ENCODE results near the gene TNKS2.
"Not testable (repeated sequence)": the region's sequence is repeated elsewhere in the genome, so short reads cannot be mapped to it uniquely, and the experiment has no call there.

Gene TNKS2

DNA sequence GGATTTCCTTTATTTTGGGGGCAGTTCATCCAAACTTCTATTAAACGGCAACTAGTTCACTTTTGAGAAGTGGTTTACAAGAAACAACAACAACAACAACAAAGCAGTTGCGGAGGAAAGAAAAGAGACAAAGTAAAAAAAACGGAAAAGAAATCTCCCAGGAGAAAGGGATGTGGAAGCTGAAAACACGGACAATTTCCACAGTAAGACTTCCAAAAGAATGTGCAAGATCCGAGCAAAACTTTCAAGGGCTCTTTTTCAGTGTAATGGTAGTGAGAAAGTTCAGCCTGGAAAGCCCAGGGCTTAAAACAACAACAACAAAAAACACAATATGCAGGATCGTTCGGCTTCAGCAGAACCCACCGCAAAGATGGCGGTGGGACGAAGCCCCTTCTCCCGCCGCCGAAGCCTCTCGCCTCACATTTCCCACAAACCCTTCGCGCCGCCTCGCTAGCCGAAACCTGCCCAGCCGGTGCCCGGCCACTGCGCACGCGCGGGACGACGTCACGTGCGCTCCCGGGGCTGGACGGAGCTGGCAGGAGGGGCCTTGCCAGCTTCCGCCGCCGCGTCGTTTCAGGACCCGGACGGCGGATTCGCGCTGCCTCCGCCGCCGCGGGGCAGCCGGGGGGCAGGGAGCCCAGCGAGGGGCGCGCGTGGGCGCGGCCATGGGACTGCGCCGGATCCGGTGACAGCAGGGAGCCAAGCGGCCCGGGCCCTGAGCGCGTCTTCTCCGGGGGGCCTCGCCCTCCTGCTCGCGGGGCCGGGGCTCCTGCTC lies at the start of gene TNKS2:
TSS of gene TNKS2 (plus strand) at position 553 of the 775 bp plus-strand sequence. CDS start 265 bp downstream, outside the sequence.
- DNase-seq (ENCODE audit: low read depth), result peak; percentile 89

DNA sequence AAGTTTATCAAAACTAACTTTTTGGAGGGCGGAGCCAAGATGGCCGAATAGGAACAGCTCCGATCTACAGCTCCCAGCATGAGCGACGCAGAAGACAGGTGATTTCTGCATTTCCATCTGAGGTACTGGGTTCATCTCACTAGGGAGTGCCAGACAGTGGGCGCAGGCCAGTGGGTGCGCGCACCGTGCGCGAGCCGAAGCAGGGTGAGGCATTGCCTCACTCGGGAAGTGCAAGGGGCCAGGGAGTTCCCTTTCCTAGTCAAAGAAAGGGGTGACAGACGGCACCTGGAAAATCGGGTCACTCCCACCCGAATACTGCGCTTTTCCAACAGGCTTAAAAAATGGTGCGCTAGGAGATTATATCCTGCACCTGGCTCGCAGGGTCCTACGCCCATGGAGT lies 48.6 kb upstream of the TNKS2 start:
- DNase-seq (ENCODE audit: low read depth), result not testable (repeated sequence)

DNA sequence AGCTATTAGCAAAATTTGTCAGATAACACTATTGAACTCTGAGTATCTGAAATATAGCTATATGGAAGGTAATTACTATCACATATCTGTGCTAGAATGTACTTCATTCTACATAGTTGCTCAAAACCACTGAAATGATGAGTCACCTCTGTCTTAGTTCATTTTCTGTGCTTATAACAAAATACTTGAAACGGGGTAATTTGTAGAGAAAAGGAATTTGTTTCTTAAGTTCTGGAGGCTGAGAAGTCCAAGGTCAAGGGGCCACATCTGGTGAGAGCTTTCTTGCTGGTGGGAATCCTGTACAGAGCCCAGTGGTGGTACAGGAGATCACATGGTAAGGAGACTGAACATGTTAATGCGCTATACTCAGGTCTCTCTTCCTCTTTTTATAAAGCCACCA lies 41.9 kb upstream of the TNKS2 start:
- DNase-seq (ENCODE audit: low read depth), result no peak

DNA sequence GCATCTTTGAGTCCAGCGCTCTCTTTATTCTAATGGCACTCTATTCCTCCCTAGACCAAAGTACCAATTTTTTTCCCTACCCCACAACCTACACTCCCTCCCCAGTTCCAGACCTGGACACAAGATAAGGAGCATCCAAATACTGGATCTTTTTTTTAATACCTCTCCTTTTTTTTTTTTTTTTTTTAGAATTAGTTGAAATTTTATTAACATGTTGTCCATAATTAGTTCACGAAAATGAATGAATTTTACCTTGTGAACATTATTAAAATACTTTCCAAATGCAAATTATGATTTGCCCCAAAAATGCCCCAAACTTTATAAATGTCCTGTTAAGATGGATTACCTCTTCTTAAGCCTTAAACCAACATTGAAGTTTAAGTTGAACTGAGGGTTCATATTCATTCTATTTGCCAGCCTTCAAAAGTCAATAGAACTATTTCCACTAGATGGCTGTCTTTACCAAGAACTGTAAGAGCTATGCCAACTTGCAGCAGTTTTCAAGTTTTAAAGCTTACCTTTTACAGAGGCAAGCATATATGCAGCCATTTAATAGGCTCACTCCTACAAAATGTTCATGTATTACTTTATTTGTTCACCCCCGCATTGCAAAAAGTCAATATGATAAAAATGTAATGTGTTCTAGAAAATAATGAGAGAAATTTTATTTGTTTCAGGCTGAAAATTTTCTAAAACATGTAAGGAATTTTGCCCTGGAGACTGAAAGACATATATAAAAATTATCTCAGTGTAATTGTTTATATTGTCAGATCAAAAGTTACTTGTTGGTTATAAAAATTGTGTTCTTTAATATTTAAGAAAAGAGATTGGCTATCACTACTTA lies 39.7 kb upstream of the TNKS2 start:
- DNase-seq (ENCODE audit: low read depth), result no peak

DNA sequence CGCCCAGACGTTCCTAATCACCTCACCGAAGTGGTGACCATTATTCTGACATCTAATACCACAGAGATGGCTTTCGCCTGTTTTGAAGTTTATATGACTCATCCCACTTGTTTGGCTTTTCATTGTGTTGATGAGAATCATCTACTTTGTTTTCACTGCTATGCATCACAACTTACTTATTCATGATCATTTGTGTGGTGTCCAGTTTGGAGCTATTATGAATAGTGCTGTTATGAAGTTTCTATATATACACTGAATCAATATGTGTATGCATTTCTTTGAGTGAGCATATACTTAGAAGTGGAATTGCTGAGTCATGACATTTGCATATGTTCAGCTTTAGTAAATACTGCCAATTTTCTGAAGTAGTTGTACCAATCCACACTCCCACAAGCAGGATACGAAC lies 38.6 kb upstream of the TNKS2 start:
- no peak for DNase-seq (ENCODE audit: low read depth)

DNA sequence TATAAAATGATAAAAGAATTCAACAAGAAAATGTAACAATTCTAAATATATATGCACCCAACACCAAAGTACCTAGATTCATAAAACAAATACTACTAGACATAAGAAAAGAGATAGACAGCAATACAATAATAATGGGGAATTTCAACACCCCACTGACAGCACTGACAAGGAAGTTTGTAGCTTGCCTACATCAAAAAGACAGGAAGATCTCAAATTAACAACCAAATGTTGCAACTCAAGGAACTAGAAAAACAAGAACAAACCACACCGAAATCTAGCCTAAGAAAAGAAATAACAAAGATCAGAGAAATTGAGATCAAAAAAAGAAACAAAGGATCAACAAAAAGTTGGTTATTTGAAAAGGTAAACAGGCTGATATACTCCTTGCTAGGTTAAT lies 36.5 kb upstream of the TNKS2 start:
- DNase-seq (ENCODE audit: low read depth), result no peak

DNA sequence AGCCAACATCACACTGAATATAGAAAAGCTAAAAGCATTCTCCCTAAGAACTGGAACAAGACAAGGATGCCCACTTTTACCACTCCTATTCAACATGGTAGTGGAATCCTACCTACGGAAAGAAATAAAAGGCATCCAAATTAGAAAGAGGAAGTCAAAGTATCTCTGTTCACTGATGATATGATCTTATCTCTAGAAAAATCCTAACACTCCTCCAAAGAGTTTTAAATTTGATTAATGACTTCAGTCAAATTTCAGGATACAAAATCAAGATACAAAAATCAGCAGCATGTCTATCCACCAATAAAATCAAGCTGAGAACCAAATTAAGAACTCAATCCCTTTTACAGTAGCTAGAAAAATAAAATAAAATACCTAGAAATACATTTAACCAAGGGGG lies 35.3 kb upstream of the TNKS2 start:
- DNase-seq (ENCODE audit: low read depth), result no peak

DNA sequence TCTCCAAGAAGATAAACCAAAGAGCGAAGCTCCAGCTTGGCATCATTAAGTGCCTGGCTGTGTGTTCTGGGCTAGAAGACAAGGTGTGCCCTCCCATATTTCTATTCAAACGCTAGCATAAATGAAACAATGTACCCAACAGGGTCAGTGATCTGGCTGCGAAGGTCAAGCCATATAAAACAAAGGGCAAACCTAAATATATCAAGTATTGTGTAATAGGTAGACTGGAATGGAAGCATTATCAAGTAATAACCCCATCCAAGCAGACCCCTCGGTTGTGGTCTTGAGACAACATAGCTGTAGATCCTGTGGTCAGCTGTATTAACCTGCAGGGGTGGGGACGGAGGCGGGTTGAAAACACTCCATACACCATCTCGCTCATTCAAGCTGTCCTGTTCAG lies 31.6 kb upstream of the TNKS2 start:
- DNase-seq (ENCODE audit: low read depth), result no peak

DNA sequence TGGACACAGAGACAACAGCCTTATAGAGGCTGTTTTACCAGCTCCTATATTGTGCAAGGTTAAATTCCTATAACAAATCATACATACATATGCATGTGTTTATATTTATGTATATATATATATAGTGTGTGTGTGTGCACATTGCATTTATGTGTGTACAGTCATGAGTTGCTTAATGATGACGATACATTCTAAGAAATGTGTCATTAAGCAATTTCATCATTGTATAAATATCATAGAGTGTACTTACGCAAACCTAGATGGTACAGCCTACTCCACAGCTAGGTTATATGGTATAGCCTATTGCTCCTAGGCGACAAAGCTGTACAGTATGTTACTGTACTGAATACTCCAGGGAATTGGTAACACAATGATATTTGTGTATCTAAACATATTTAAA lies 30.1 kb upstream of the TNKS2 start:
- DNase-seq (ENCODE audit: low read depth), result no peak

DNA sequence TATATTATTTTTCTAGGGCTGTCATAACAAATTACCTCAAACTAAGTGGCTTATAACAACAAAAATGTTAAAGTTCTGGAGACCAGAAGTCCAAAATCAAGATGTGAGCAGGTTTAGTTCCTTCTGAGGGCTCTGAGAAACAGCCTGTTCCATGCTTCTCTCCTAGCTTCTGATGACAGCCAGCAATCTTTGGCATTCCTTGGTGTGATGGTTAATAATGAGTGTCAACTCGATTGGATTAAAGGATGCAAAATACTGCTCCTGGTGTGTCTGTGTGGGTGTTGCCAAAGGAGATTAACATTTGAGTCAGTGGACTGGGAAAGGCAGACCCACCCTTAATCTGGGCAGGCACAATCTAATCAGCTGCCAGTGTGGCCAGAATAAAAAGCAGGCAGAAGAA lies 26.3 kb upstream of the TNKS2 start:
- DNase-seq (ENCODE audit: low read depth), result no peak

DNA sequence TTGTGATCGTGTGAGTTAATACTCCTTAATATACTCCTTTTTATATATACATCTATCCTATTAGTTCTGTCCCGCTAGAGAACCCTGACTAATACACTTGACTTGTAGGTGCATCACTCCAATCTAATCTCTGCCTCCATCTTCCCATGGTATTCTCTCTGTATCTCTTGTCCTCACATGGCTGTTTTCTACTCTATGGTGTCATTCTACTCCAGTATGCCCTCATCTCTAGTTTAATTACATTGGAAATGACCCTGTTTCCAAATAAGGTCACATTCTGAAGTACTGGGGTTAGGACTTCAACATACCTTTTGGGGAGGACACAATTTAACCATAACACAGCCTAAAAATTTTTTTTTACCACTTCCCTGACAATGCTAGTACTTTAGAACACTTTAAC lies 25.8 kb upstream of the TNKS2 start:
- no peak for DNase-seq (ENCODE audit: low read depth)

DNA sequence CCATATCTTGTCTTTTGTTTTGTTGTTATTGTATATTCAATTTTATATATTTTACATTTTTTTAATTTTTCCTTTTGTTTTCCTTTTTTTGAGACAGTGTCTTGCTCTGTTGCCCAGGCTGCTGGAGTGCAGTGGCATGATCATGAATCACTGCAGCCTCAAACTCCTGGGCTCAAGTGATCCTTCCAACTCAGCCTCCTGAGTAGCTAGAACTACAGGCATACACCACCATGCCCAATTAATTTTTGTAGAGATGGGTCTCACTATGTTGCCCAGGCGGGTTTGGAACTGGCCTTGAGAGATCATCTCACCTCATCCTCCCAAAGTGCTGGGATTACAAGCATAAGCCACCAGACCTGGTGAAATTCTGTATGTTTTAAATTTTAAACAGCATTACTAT lies 25.4 kb upstream of the TNKS2 start:
- DNase-seq (ENCODE audit: low read depth), result no peak

DNA sequence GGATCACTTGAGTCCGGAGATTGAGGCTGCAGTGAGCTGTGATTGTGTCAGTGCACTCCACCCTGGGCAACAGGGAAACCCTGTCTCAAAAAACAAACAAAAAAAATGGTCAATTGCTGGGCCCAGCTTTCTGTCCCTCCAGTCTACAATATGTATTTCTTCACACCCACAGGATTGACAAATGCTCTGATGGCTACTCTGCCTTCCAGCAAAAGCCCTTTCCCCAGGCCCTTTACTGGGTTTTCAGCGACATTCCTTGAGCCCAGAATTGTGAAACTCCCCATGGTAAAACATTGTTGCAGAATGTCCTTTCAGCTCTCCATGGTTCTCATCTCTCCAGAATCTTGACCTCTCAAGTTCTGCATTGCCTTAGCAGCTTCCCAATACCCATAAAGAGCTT lies 23.7 kb upstream of the TNKS2 start:
- no peak for DNase-seq (ENCODE audit: low read depth)

DNA sequence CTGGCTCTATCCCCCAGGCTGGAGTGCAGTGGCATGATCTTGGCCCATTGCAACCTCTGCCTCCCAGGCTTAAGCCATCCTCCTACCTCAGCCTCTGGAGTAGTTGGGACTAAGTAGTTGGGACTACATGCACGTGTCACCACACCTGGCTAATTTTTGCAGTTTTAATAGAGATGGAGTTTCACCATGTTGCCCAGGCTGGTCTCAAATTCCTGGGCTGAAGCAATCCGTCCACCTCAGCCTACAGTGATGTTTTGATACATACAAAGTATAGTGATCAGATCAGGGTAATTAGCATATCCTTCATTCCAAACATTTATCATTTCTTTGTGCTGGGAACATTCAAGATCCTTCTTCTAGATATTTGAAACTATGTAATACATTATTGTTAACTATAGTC lies 22.5 kb upstream of the TNKS2 start:
- no peak for DNase-seq (ENCODE audit: low read depth)

DNA sequence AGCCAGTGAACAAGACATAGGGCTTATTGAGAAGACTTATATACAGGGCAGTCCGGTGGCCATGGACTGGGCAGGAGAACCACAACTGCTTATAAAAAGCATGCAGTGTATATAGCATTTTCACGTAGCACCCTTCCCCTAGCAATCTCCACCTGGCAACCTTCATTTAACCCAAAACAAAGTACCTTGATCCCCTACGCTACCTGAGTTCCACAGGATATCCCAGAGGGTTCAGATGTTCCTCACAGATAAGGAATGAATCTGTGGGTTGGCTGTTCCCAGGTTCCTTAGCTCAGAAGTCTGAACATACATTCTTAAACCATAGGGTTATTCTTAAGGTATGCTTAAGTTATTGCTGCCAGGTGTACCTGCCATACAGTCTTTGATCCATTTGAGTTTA lies 22.0 kb upstream of the TNKS2 start:
- no peak for DNase-seq (ENCODE audit: low read depth)

DNA sequence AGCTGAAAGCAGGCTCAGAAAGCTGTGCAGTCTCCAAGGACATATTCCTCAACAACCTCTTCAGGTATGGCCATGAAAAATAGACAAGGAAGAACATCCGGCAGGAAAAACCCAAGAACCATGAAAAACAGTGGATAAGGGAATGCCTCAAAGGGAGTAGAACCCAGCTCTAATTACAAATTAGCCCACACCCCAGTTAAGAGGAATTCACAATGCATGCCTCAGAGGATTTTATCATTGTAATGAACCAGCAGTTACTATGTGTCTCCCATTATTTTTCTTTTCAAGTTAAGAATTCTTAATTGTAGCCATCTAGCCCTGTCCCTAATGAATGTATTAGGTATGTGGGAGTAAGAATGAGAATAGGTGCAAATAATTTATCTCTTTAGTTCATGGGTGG lies 19.7 kb upstream of the TNKS2 start:
- no peak for DNase-seq (ENCODE audit: low read depth)

DNA sequence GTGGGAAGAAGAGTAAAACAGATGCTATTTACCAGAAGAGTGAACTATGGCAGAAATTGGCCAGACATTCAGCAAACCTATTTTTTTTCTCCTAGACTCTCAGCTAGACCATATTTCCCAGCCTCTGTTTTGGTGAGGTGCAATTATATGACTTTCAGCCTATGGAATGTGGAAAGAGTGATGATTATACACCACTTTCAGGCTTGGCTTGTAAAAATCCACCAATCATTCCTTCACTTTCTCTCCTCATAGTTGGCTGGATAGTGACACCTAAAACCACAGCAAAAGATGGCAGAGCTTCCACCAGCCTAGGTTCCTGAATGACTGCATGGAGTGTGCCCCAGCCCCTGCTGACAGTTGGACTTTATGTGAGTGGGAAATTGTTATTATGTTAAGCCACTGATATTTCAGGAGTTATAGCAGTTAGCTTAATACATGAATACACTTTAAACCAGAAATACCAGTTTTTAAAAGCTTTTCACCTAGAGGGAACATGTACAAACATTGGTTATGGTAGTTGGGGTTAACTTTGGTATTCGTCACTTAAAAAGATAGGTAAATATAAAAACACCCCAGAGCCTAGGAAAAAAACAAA lies 19.1 kb upstream of the TNKS2 start:
- no peak for DNase-seq (ENCODE audit: low read depth)

DNA sequence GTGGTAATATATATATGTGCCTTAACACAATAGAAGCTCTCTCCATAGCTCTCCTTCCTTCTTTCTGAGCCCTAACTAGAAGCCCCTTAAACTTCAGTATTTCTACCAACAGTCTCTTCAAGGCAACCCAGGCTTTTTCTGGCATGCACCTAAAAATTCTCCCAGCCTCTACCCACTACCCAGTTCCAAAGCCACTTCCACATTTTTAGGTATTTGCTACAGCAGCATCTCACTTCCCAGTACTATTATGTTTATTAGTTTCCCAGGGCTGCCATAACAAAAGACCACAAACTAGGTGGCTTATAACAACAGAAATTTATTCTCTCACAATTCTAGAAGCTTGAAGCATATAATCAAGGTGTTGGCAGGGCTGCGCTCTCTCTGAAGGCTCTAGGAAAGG lies 15.7 kb upstream of the TNKS2 start:
- DNase-seq (ENCODE audit: low read depth), result no peak

DNA sequence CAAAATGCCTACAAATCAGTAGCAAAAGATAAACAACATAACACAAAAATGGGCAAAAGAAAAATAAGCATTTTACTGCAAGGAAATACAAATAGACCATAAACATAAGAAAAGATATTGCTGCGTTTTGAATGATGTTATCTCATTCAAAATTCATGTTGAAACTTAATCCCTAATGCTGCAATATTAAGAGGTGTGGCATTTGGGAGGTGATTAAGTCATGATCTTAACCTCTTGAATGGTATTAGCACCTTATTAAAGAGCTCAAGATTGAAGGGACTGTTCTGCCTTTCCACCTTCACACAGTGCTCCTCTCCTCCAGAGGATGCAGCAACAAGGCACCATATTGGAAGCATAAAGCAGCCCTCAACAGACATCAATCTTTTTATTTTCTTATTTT lies 12.4 kb upstream of the TNKS2 start:
- DNase-seq (ENCODE audit: low read depth), result no peak

DNA sequence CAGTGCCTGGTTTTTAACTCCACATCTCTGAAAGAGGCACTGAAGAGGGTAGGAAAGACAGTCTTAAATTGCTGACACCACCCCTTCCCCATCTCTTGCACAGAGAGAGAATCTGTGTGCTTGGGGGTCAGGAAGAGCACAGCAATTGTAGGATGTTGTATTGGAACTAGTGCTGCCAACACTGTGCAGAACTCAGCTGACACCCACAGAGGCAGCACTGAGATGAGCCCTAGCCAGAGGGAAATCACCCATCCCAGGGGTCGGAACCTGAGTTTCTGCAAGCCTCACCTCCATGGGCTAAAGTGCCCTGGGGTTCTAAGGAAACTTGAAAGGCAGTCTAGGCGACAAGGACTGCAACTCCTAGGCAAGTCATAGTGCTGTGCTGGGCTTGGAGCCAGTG lies 11.0 kb upstream of the TNKS2 start:
- DNase-seq (ENCODE audit: low read depth), result no peak

DNA sequence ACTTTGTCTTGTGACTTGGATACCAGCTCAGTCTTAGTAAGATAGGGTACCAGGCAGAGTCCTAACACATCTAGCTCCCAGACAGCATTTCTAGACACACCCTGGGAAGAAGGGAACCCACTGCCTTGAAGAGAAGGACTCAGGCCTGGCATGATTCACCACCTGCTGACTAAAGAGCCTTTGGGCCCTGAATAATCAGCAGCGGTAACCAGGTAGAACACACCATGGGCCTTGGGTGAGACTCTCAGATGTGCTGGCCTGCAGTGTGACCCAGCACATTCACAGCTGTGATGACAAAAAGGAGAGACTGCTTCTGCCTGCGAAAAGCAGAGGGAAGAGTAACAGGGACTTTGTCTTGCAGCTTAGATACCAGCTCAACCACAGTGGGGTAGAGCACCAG lies 10.4 kb upstream of the TNKS2 start:
- no peak for DNase-seq (ENCODE audit: low read depth)

DNA sequence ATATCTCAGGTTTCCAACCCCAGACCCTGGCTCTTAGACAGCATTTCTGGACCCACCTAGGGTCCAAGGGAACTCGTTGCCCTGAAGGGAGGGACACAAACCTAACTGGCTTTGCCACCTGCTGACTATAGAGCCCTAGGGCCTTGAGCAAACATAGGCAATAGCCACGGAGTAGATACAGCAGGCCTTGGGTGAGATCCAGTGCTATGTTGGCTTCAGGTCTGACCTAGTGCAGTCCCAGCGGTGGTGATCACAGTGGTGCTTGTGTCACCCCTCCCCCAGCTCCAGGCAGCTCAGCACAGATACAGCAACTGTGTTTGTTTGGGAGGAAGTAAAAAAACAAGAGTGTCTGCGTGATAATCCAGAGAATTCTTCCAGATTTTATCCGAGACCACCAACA lies 9.7 kb upstream of the TNKS2 start:
- DNase-seq (ENCODE audit: low read depth), result no peak
